Endothelial cell of umbilical vein (primary cell): ENCODE measurements around the gene ATG7.

Experiments
- CTCF ChIP-seq, 2 donors: IDR thresholded peaks; 1 replicate in 1 of 2; 2 replicates in 1 of 2; pipeline ENCODE4 v1.5.1; 2011; ENCODE audit warnings: low read length in 2 of 2, mild to moderate bottlenecking in 2 of 2, moderate library complexity in 2 of 2, control low read depth in 1 of 2, inconsistent platforms in 1 of 2, low read depth in 1 of 2; ENCODE audit not compliant: insufficient read depth in 1 of 2; ENCODE audit errors: extremely low read depth in 1 of 2
- EZH2 ChIP-seq: IDR thresholded peaks from 2 replicates; pipeline ENCODE4 v1.6.1; 2012; ENCODE audit warnings: borderline replicate concordance, low read depth, mild to moderate bottlenecking, moderate library complexity, low read length, inconsistent platforms; ENCODE audit not compliant: severe bottlenecking
- FOS ChIP-seq: IDR thresholded peaks from 2 replicates; pipeline ENCODE4 v1.6.1; 2011; ENCODE audit warnings: mild to moderate bottlenecking, low read length, moderate library complexity, borderline replicate concordance; ENCODE audit not compliant: insufficient read depth
- GATA2 ChIP-seq: IDR thresholded peaks from 2 replicates; pipeline ENCODE4 v1.7.0; 2011; ENCODE audit warnings: low read depth, mild to moderate bottlenecking, moderate library complexity, mixed read lengths, low read length; ENCODE audit not compliant: insufficient read length, insufficient read depth
- JUN ChIP-seq: IDR thresholded peaks from 2 replicates; pipeline ENCODE4 v1.6.1; 2011; ENCODE audit warnings: borderline replicate concordance, low read depth; ENCODE audit not compliant: insufficient read length, insufficient read depth
- MAX ChIP-seq: IDR thresholded peaks from 2 replicates; pipeline ENCODE4 v1.6.1; 2011; ENCODE audit not compliant: insufficient read depth, insufficient read length
- MYC ChIP-seq: IDR thresholded peaks from one replicate; pipeline ENCODE4 v1.6.1; 2011; ENCODE audit warnings: mild to moderate bottlenecking, low read depth, low read length
- POLR2A ChIP-seq: IDR thresholded peaks from 2 replicates; pipeline ENCODE4 v1.6.1; 2012; ENCODE audit warnings: low read depth, mild to moderate bottlenecking, control low read depth, low read length
- POLR2AphosphoS5 ChIP-seq: IDR thresholded peaks from 2 replicates; pipeline ENCODE4 v1.6.1; 2012; ENCODE audit warnings: low read depth, mild to moderate bottlenecking, control low read depth, low read length, moderate library complexity; ENCODE audit not compliant: insufficient read depth

GRCh38 chr3:11575677-11576076 is 303.5 kb downstream of the ATG7 start:
- no peak for TF ChIP-seq POLR2AphosphoS5
- TF ChIP-seq CTCF (IDR thresholded peaks at IDR 0.05; ENCODE audit: extremely low read depth in 1 of 2, insufficient read depth in 1 of 2, low read depth in 1 of 2, low read length in 2 of 2): no peak
- TF ChIP-seq FOS: no peak
- no peak for TF ChIP-seq POLR2A
- no peak for TF ChIP-seq JUN
- no peak for TF ChIP-seq EZH2
- TF ChIP-seq MYC: no peak
- TF ChIP-seq MAX: no peak
- no peak for TF ChIP-seq GATA2
